Mammary epithelial cell (primary cell): ENCODE measurements around the gene NCEH1.

Source experiments
- CTCF ChIP-seq, 2 donors: IDR thresholded peaks in 1 of 2; conservative IDR thresholded peaks in 1 of 2; 2 replicates each; pipeline ENCODE4 v1.5.1; 2011 to 2012; ENCODE audit warnings: inconsistent platforms in 2 of 2, low read length in 2 of 2, mild to moderate bottlenecking in 2 of 2, control low read depth in 1 of 2, low read depth in 1 of 2; ENCODE audit not compliant: insufficient read depth in 1 of 2; ENCODE audit errors: extremely low read depth in 1 of 2
- EZH2 ChIP-seq: IDR thresholded peaks from 2 replicates; pipeline ENCODE4 v1.6.1; 2012; ENCODE audit warnings: low read length, inconsistent platforms, borderline replicate concordance

GRCh38 chr3:172694573-172695246 lies 16.2 kb downstream of the NCEH1 start:
- TF ChIP-seq CTCF (conservative IDR thresholded peaks at IDR 0.05 in 1 of 2, IDR thresholded peaks at IDR 0.05 in 1 of 2; ENCODE audit: extremely low read depth in 1 of 2, insufficient read depth in 1 of 2, low read depth in 1 of 2, low read length in 2 of 2) = no peak
- TF ChIP-seq EZH2 = no peak
